K562 (cell line): ENCODE results near the gene ASCC2. TPM values are rescaled to one million over a fixed set of nuclear protein-coding genes. Genes with fewer than 3 reads are reported as not detected.

Experiments
- ARNT ChIP-seq, 2 experiments: fragments of 450-650 bp; IDR thresholded peaks; 2 replicates each; pipeline ENCODE4 v1.6.1; 2016; ENCODE audit warnings: mild to moderate bottlenecking in 1 of 2
- CREBBP ChIP-seq: IDR thresholded peaks from one replicate; pipeline ENCODE4 v1.6.1; 2012; ENCODE audit warnings: low read depth, mild to moderate bottlenecking, control low read depth, inconsistent platforms, low read length
- SREBF2 ChIP-seq: sonication (generic); formaldehyde crosslinking; IDR thresholded peaks from 2 replicates; pipeline ENCODE4 v1.4.0; 2020; ENCODE audit warnings: mild to moderate bottlenecking, missing genetic modification reagents
- SRSF1 ChIP-seq: fragments of 200-400 bp; formaldehyde crosslinking; IDR thresholded peaks from 2 replicates; pipeline ENCODE4 v1.6.1; 2017; ENCODE audit warnings: mild to moderate bottlenecking, low read depth, low read length, moderate library complexity
- STAT5A ChIP-seq: IDR thresholded peaks from 2 replicates; pipeline ENCODE4 v1.6.1; 2012; ENCODE audit warnings: low read length, inconsistent platforms, borderline replicate concordance
- polyA plus RNA-seq, 8 experiments: library from polyadenylated mRNA; depleted of rRNA in 4 of 8; stranded (reverse) in 5 of 8; unstranded in 3 of 8; fragments of >200 nt; fragmentation: Nextera tagmentation in 2 of 8; fragmentation: Illumina TruSeq in 1 of 8; extraction: Ambion mirVana in 2 of 8; extraction: Trizol in 1 of 8; gene quantifications; 2 replicates each; pipeline versions ENCODE4 v1.2.1 to v1.2.3, GENCODE V29; 2011 to 2014; ENCODE audit warnings: inconsistent platforms in 1 of 8, missing spikeins in 1 of 8
- total RNA-seq, 7 experiments: library from RNA; depleted of rRNA in 6 of 7; stranded (reverse); fragments of >200 nt in 6 of 7; fragmentation: Illumina TruSeq in 2 of 7; extraction: Trizol in 2 of 7; gene quantifications; 2 replicates each; pipeline versions ENCODE4 v1.2.1 to v1.2.3, GENCODE V29; 2011 to 2021; ENCODE audit warnings: low replicate concordance in 1 of 7
- TF ChIP-seq, protein P1 (sequence below): fragments of 250-450 bp; sonication (Bioruptor Pico); IDR thresholded peaks from 2 replicates; pipeline ENCODE4 v1.8.0; 2022; ENCODE audit warnings: moderate library complexity, mild to moderate bottlenecking, inconsistent platforms
- TF ChIP-seq, protein P2 (sequence below): fragments of 200-800 bp; sonication (Bioruptor generic); IDR thresholded peaks from 2 replicates; pipeline ENCODE4 v1.6.1; 2016; ENCODE audit warnings: missing genetic modification characterization, missing compliant biosample characterization

Gene ASCC2
- total and polyA plus RNA-seq, 9 of the 15 experiments (the other 6 are each of a cell fraction or from before 2014, with no cell fraction given) = 4.0 to 46.7 (median 26.8) TPM

- TF ChIP-seq, protein P1, sequence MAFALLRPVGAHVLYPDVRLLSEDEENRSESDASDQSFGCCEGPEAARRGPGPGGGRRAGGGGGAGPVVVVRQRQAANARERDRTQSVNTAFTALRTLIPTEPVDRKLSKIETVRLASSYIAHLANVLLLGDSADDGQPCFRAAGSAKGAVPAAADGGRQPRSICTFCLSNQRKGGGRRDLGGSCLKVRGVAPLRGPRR (CRISPR knock-in tag) = no peak
- TF ChIP-seq SREBF2 = no peak
- TF ChIP-seq CREBBP = no peak
- TF ChIP-seq ARNT (IDR thresholded peaks at IDR 0.05) = no peak
- TF ChIP-seq SRSF1 = no peak
- TF ChIP-seq STAT5A = no peak
- TF ChIP-seq, protein P2, sequence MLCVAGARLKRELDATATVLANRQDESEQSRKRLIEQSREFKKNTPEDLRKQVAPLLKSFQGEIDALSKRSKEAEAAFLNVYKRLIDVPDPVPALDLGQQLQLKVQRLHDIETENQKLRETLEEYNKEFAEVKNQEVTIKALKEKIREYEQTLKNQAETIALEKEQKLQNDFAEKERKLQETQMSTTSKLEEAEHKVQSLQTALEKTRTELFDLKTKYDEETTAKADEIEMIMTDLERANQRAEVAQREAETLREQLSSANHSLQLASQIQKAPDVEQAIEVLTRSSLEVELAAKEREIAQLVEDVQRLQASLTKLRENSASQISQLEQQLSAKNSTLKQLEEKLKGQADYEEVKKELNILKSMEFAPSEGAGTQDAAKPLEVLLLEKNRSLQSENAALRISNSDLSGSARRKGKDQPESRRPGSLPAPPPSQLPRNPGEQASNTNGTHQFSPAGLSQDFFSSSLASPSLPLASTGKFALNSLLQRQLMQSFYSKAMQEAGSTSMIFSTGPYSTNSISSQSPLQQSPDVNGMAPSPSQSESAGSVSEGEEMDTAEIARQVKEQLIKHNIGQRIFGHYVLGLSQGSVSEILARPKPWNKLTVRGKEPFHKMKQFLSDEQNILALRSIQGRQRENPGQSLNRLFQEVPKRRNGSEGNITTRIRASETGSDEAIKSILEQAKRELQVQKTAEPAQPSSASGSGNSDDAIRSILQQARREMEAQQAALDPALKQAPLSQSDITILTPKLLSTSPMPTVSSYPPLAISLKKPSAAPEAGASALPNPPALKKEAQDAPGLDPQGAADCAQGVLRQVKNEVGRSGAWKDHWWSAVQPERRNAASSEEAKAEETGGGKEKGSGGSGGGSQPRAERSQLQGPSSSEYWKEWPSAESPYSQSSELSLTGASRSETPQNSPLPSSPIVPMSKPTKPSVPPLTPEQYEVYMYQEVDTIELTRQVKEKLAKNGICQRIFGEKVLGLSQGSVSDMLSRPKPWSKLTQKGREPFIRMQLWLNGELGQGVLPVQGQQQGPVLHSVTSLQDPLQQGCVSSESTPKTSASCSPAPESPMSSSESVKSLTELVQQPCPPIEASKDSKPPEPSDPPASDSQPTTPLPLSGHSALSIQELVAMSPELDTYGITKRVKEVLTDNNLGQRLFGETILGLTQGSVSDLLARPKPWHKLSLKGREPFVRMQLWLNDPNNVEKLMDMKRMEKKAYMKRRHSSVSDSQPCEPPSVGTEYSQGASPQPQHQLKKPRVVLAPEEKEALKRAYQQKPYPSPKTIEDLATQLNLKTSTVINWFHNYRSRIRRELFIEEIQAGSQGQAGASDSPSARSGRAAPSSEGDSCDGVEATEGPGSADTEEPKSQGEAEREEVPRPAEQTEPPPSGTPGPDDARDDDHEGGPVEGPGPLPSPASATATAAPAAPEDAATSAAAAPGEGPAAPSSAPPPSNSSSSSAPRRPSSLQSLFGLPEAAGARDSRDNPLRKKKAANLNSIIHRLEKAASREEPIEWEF (CRISPR knock-in tag) = no peak
Observed at GRCh38 chr22:29748248-29748893, 89.7 kb downstream of the ASCC2 start (continued).
